ENCODE measurements around the gene CACNA1C. TPM values are rescaled to one million over a fixed set of nuclear protein-coding genes. Genes with fewer than 3 reads are reported as not detected.

Gene CACNA1C
- total RNA-seq, 1 donor from 2014 or later = 0.02 TPM

GRCh38 chr12:2047752-2048151 is 5.0 kb upstream of the CACNA1C start:
- ChIA-PET CTCF (interaction anchor here (1.2 kb wide), 1 partner anchor 243 kb away, joined by 3 read pairs; no protein-coding TSS in a partner anchor), POLR2A (no interaction called here)
- H3K27me3 Mint-ChIP-seq = peaks cover 28% of the 10 kb centered on the region
- peaks cover 16% of the 10 kb centered on the region for H3K4me1 Mint-ChIP-seq
- no peak overlapping the region for H3K27ac Mint-ChIP-seq
- no peaks in the 10 kb centered on the region for H3K36me3 Mint-ChIP-seq (ENCODE audit: low read depth)
- no peak for ATAC-seq (ENCODE audit: low read depth)
- no peak for TF ChIP-seq CTCF (IDR thresholded peaks at IDR 0.05)
- H3K9me3 Mint-ChIP-seq = no peaks in the 10 kb centered on the region
- intact Hi-C loops (cut with micrococcal nuclease) = no loop called here
- no peak for DNase-seq
- H3K4me3 Mint-ChIP-seq = no peak overlapping the region

GRCh38 chr12:2049604-2050540 is 2.9 kb upstream of the CACNA1C start:
- no peak overlapping the region for H3K4me3 Mint-ChIP-seq
- H3K9me3 Mint-ChIP-seq = no peaks in the 10 kb centered on the region
- peaks cover 26% of the 10 kb centered on the region for H3K4me1 Mint-ChIP-seq
- no peak for TF ChIP-seq CTCF (IDR thresholded peaks at IDR 0.05)
- CTCF ChIA-PET = no interaction called here
- H3K36me3 Mint-ChIP-seq (ENCODE audit: low read depth) = no peaks in the 10 kb centered on the region
- DNase-seq (no peak), ATAC-seq (ENCODE audit: low read depth) (no peak)
- no peak overlapping the region for H3K27ac Mint-ChIP-seq
- intact Hi-C loops (cut with micrococcal nuclease) = no loop called here
- POLR2A ChIA-PET = no interaction called here
- H3K27me3 Mint-ChIP-seq = peaks cover 37% of the 10 kb centered on the region

GRCh38 chr12:2051700-2052621 is 826 bp upstream of the CACNA1C start:
- no peak for DNase-seq
- CTCF ChIA-PET = no interaction called here
- intact Hi-C loops (cut with micrococcal nuclease) = no loop called here
- Mint-ChIP-seq H3K27ac (no peak overlapping the region), H3K9me3 (no peaks in the 10 kb centered on the region), H3K27me3 (peaks cover 49% of the 10 kb centered on the region), H3K36me3 (ENCODE audit: low read depth) (no peaks in the 10 kb centered on the region), H3K4me1 (peaks cover 26% of the 10 kb centered on the region), H3K4me3 (peak overlapping the region; percentile 66)
- no peak for TF ChIP-seq CTCF (IDR thresholded peaks at IDR 0.05)
- no peak for ATAC-seq (ENCODE audit: low read depth)
- POLR2A ChIA-PET = no interaction called here

- Mint-ChIP-seq H3K36me3 (ENCODE audit: low read depth) (no peaks in the 10 kb centered on the region), H3K9me3 (no peaks in the 10 kb centered on the region), H3K27me3 (peaks cover 53% of the 10 kb centered on the region), H3K4me1 (peaks cover 26% of the 10 kb centered on the region), H3K4me3 (no peak overlapping the region), H3K27ac (no peak overlapping the region)
- CTCF ChIA-PET = no interaction called here
- no peak for TF ChIP-seq CTCF (IDR thresholded peaks at IDR 0.05)
- intact Hi-C loops (cut with micrococcal nuclease) = no loop called here
- POLR2A ChIA-PET = no interaction called here
- no peak for DNase-seq
- no peak for ATAC-seq (ENCODE audit: low read depth)
Observed at GRCh38 chr12:2053691-2054090, 904 bp downstream of the CACNA1C start.

All from activated B cell treated with CpG ODN at 0.5 μM for 24 hours (primary cell).